K562 (cell line): Measurements from ENCODE around the gene SPIB. TPM values are rescaled to one million over a fixed set of nuclear protein-coding genes. Genes with fewer than 3 reads are reported as not detected.

Source experiments
- ATAC-seq: fragments of 200-7000 bp; cut with Tn5 transposase; 3 replicates; pipeline ENCODE4 v1.9.1; 2020; ENCODE audit warnings: moderate library complexity
- BruUV-seq: library from RNA; stranded (reverse); fragments of 400-500 nt; replicated peaks from 2 replicates; lab custom pipeline; 2021; lab: Mats Ljungman, UMichigan
- CTCF ChIA-PET: fragments of 300-600 bp; formaldehyde crosslinking; extraction: SDS; loops from one replicate; lab custom pipeline; 2021; ENCODE audit warnings: low intra/inter-chr PET ratio; lab: Yijun Ruan, JAX
- POLR2A ChIA-PET: fragments of 300-600, 350-650 bp; sonication (Branson Sonifier 250); formaldehyde crosslinking; extraction: SDS; loops from one replicate; lab custom pipeline; 2021; ENCODE audit warnings: antibody characterized with exemption, inconsistent platforms; lab: Yijun Ruan, JAX
- DNase-seq, 4 experiments: peaks; one replicate each; pipeline versions ENCODE4 v3.0.0 to v3.0.0-alpha.2; 2011 to 2018; ENCODE audit warnings: low spot score in 3 of 4, mixed read lengths in 3 of 4; ENCODE audit errors: extremely low read depth in 1 of 4
- FAIRE-seq: peaks from 2 replicates; lab custom pipeline; 2011; peaks lifted over from hg19 to GRCh38; lab: Jason Lieb, UNC
- H2AFZ ChIP-seq: 2 replicates; pipeline ENCODE4 v1.6.0; 2011; ENCODE audit warnings: low read depth, low read length, control low read depth, inconsistent platforms
- H3K27ac ChIP-seq: fragments of 200-600 bp; 3 replicates; pipeline ENCODE4 v1.8.0; 2011; ENCODE audit warnings: low read depth, mild to moderate bottlenecking, control low read depth, inconsistent platforms, low read length, moderate library complexity, mixed read lengths; ENCODE audit errors: extremely low read depth
- H3K27me3 ChIP-seq, 2 experiments: fragments of 300-600 bp in 1 of 2; 2 replicates in 1 of 2; 3 replicates in 1 of 2; pipeline versions ENCODE4 v1.6.0 to v1.8.0; 2011; ENCODE audit warnings: inconsistent platforms in 2 of 2, low read length in 2 of 2, mild to moderate bottlenecking in 1 of 2, mixed read lengths in 1 of 2, moderate library complexity in 1 of 2; ENCODE audit not compliant: control insufficient read depth in 2 of 2, insufficient read depth in 2 of 2
- H3K36me3 ChIP-seq: fragments of 300-600 bp; 3 replicates; pipeline ENCODE4 v1.8.0; 2011; ENCODE audit warnings: mild to moderate bottlenecking, low read length, inconsistent platforms; ENCODE audit not compliant: control insufficient read depth, insufficient read depth
- H3K4me1 ChIP-seq, 2 experiments: fragments of 200-600 bp in 1 of 2; replicated peaks in 1 of 2; 2 replicates in 1 of 2; 3 replicates in 1 of 2; pipeline versions ENCODE4 v1.5.1 to v1.8.0; 2011; ENCODE audit warnings: inconsistent platforms in 2 of 2, low read length in 2 of 2, mild to moderate bottlenecking in 1 of 2, mixed read lengths in 1 of 2, moderate library complexity in 1 of 2; ENCODE audit not compliant: control insufficient read depth in 2 of 2, insufficient read depth in 2 of 2
- H3K4me2 ChIP-seq: 2 replicates; pipeline ENCODE4 v1.6.1; 2011; ENCODE audit warnings: low read length, control low read depth, inconsistent platforms, mixed read lengths; ENCODE audit not compliant: insufficient read depth
- H3K4me3 ChIP-seq: fragments of 200-600 bp; sonication (generic), shearing (Covaris generic); 2 replicates; pipeline ENCODE4 v1.5.1; 2016; ENCODE audit warnings: control low read depth, inconsistent platforms
- H3K79me2 ChIP-seq: fragments of 200-600 bp; 3 replicates; pipeline ENCODE4 v1.8.0; 2011; ENCODE audit warnings: low read length, inconsistent platforms; ENCODE audit not compliant: control insufficient read depth, insufficient read depth
- H3K9ac ChIP-seq, 2 experiments: 2 replicates each; pipeline versions ENCODE4 v1.6.0 to v1.6.1; 2011; ENCODE audit warnings: low read depth in 2 of 2, low read length in 2 of 2, control low read depth in 1 of 2, inconsistent platforms in 1 of 2, mild to moderate bottlenecking in 1 of 2, mixed read lengths in 1 of 2; ENCODE audit not compliant: insufficient read depth in 1 of 2
- H3K9me1 ChIP-seq: one replicate; pipeline ENCODE4 v1.6.0; 2011; ENCODE audit warnings: inconsistent platforms, mild to moderate bottlenecking, low read length, moderate library complexity; ENCODE audit not compliant: control insufficient read depth, insufficient read depth
- H3K9me3 ChIP-seq: replicated peaks from 2 replicates; pipeline ENCODE4 v1.5.1; 2011; ENCODE audit warnings: low read depth, low read length, inconsistent platforms; ENCODE audit not compliant: control insufficient read depth, insufficient read depth
- H4K20me1 ChIP-seq: replicated peaks from 2 replicates; pipeline ENCODE4 v1.6.1; 2011; ENCODE audit warnings: low read length, inconsistent platforms, mixed read lengths; ENCODE audit not compliant: control insufficient read depth, insufficient read depth
- EHMT2 ChIP-seq: fragments of 450-650 bp; IDR thresholded peaks from 2 replicates; pipeline ENCODE4 v1.6.1; 2018; ENCODE audit warnings: antibody characterized with exemption
- ELF2 ChIP-seq: fragments of 250-450 bp; sonication (Bioruptor Pico); IDR thresholded peaks from 2 replicates; pipeline ENCODE4 v1.5.0; 2021; ENCODE audit warnings: mild to moderate bottlenecking
- MCM5 ChIP-seq: fragments of 450-650 bp; IDR thresholded peaks from 2 replicates; pipeline ENCODE4 v1.6.1; 2016; ENCODE audit warnings: low read depth
- PHF21A ChIP-seq: fragments of 450-650 bp; IDR thresholded peaks from 2 replicates; pipeline ENCODE4 v1.6.1; 2017; ENCODE audit warnings: low read depth, borderline replicate concordance
- PURB ChIP-seq: sonication (generic); formaldehyde crosslinking; IDR thresholded peaks from 2 replicates; pipeline ENCODE4 v1.9.0; 2021; ENCODE audit warnings: low read depth, mild to moderate bottlenecking, missing genetic modification reagents
- RB1 ChIP-seq: fragments of 450-650 bp; IDR thresholded peaks from 2 replicates; pipeline ENCODE4 v1.6.1; 2017; ENCODE audit warnings: low read depth, mild to moderate bottlenecking
- RFX7 ChIP-seq: fragments of 250-450 bp; sonication (Bioruptor Pico); IDR thresholded peaks from 2 replicates; pipeline ENCODE4 v1.5.1; 2021; ENCODE audit warnings: mild to moderate bottlenecking
- TEAD1 ChIP-seq, 2 experiments: fragments of 450-650 bp in 1 of 2; sonication (generic) in 1 of 2; formaldehyde crosslinking; IDR thresholded peaks; 2 replicates each; pipeline versions ENCODE4 v1.4.0 to v1.8.0; 2020 to 2022; ENCODE audit warnings: mild to moderate bottlenecking in 2 of 2, missing genetic modification reagents in 1 of 2
- ZNF507 ChIP-seq: conservative IDR thresholded peaks from 2 replicates; pipeline ENCODE4 v1.6.1; 2017; ENCODE audit warnings: missing genetic modification characterization, missing compliant biosample characterization
- WGBS: fragments of 100-300 bp; shearing (Covaris generic); methylation state at CpG from one replicate; pipeline ENCODE4 v1.1.6; 2016; ENCODE audit warnings: low coverage, mixed read lengths; ENCODE audit not compliant: insufficient coverage; ENCODE audit errors: missing lambda C conversion rate; 5-methylcytosine and 5-hydroxymethylcytosine counted together
- in situ Hi-C: fragments of 300-500 bp; cut with MboI; formaldehyde crosslinking; loops from 4 replicates; pipeline ENCODE4 v1.15.0; 2018; ENCODE audit warnings: inconsistent platforms, mixed read lengths
- intact Hi-C: fragments of 100-400 bp; cut with micrococcal nuclease; formaldehyde crosslinking; loops from 2 replicates; pipeline ENCODE4 v1.14.2; 2022
- polyA plus RNA-seq, 8 experiments: library from polyadenylated mRNA; depleted of rRNA in 4 of 8; stranded (reverse) in 5 of 8; unstranded in 3 of 8; fragments of >200 nt; fragmentation: Nextera tagmentation in 2 of 8; fragmentation: Illumina TruSeq in 1 of 8; extraction: Ambion mirVana in 2 of 8; extraction: Trizol in 1 of 8; gene quantifications; 2 replicates each; pipeline versions ENCODE4 v1.2.1 to v1.2.3, GENCODE V29; 2011 to 2014; ENCODE audit warnings: inconsistent platforms in 1 of 8, missing spikeins in 1 of 8
- total RNA-seq, 7 experiments: library from RNA; depleted of rRNA in 6 of 7; stranded (reverse); fragments of >200 nt in 6 of 7; fragmentation: Illumina TruSeq in 2 of 7; extraction: Trizol in 2 of 7; gene quantifications; 2 replicates each; pipeline versions ENCODE4 v1.2.1 to v1.2.3, GENCODE V29; 2011 to 2021; ENCODE audit warnings: low replicate concordance in 1 of 7
- TF ChIP-seq, protein P1 (sequence below): fragments of 150-350 bp; conservative IDR thresholded peaks from 2 replicates; pipeline ENCODE4 v1.6.1; 2014; ENCODE audit warnings: low read length
- TF ChIP-seq, protein P2 (sequence below): fragments of 450-650 bp; IDR thresholded peaks from 2 replicates; pipeline ENCODE4 v1.6.1; 2016; ENCODE audit warnings: antibody characterized with exemption
- TF ChIP-seq, protein P3 (sequence below): fragments of 250-450 bp; sonication (Bioruptor Pico); IDR thresholded peaks from 2 replicates; pipeline ENCODE4 v1.8.0; 2021; ENCODE audit warnings: borderline replicate concordance, mild to moderate bottlenecking, moderate library complexity; ENCODE audit not compliant: poor library complexity, severe bottlenecking

Gene SPIB
- total and polyA plus RNA-seq, 9 of the 15 experiments (the other 6 are each of a cell fraction or from before 2014, with no cell fraction given) = 0.06 to 1.0 (median 0.43) TPM; not detected in 1

DNA sequence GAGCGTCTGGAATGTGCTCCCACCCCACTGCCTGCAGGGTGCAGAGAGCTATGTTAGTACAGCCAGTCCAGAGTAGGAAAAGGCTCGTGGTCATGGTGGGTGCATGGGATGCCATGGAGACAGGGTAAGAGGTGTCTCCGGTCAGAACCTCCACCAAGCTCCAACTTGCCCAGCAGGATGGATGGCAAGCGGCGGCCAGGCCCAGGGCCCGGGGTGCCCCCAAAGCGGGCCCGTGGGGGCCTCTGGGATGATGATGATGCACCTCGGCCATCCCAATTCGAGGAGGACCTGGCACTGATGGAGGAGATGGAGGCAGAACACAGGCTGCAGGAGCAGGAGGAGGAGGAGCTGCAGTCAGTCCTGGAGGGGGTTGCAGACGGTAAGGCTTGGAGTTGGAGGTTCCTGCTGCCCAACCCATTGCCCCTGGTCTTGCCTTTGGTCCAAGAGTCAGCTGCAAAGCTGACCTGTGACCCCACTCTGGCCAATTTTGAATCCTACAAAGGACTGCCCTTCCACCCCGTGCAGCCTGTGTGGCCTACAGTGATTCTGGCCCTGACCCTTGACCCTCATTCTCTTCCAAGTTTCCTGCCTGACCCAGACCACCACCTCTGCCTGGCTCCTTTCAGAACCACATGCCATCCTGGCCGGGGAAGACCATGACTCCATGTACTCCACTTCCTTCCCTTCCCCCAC is 19.9 kb upstream of the SPIB start:
- H4K20me1 ChIP-seq = 0 out of 2 replicates have a peak, but pooled peaks cover 4% of the 10 kb centered on the region
- H3K9me3 ChIP-seq = no peaks in the 10 kb centered on the region
- H3K4me1 ChIP-seq = peaks cover 0 to 17% of the 10 kb centered on the region in 2 experiments; a peak in 2 of 5 replicates
- DNase-seq (no peak), FAIRE-seq (no peak), ATAC-seq (no peak)
- H3K9ac ChIP-seq = 0 out of 4 replicates have a peak overlapping the region, but pooled peaks of 1 of the 2 experiments have one; percentile 26
- ChIA-PET POLR2A (interaction anchor here (0.6 to 1.0 kb wide), 5 partner anchors 15 to 235 kb away, joined by 3 to 4 read pairs (median 3); partner anchors contain the start of gene POLD1), CTCF (no interaction called here)
- in situ Hi-C loops (no loop called here), intact Hi-C loops (no loop called here)
- no peak overlapping the region for H3K27ac ChIP-seq
- no peaks in the 10 kb centered on the region for H3K27me3 ChIP-seq
- no peak overlapping the region for H3K4me3 ChIP-seq
- H3K36me3 ChIP-seq = peaks cover 63% of the 10 kb centered on the region
- TF ChIP-seq ELF2 (CRISPR knock-in tag) (no peak), MCM5 (no peak), RB1 (no peak), RFX7 (CRISPR knock-in tag) (no peak), PURB (CRISPR knock-in tag) (no peak), TEAD1 (CRISPR knock-in tag; IDR thresholded peaks at IDR 0.05) (no peak), EHMT2 (no peak), ZNF507 (tag) (no peak), PHF21A (no peak)
- TF ChIP-seq, protein P1, sequence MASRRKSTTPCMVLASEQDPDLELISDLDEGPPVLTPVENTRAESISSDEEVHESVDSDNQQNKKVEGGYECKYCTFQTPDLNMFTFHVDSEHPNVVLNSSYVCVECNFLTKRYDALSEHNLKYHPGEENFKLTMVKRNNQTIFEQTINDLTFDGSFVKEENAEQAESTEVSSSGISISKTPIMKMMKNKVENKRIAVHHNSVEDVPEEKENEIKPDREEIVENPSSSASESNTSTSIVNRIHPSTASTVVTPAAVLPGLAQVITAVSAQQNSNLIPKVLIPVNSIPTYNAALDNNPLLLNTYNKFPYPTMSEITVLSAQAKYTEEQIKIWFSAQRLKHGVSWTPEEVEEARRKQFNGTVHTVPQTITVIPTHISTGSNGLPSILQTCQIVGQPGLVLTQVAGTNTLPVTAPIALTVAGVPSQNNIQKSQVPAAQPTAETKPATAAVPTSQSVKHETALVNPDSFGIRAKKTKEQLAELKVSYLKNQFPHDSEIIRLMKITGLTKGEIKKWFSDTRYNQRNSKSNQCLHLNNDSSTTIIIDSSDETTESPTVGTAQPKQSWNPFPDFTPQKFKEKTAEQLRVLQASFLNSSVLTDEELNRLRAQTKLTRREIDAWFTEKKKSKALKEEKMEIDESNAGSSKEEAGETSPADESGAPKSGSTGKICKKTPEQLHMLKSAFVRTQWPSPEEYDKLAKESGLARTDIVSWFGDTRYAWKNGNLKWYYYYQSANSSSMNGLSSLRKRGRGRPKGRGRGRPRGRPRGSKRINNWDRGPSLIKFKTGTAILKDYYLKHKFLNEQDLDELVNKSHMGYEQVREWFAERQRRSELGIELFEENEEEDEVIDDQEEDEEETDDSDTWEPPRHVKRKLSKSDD = no peak
- TF ChIP-seq, protein P2, sequence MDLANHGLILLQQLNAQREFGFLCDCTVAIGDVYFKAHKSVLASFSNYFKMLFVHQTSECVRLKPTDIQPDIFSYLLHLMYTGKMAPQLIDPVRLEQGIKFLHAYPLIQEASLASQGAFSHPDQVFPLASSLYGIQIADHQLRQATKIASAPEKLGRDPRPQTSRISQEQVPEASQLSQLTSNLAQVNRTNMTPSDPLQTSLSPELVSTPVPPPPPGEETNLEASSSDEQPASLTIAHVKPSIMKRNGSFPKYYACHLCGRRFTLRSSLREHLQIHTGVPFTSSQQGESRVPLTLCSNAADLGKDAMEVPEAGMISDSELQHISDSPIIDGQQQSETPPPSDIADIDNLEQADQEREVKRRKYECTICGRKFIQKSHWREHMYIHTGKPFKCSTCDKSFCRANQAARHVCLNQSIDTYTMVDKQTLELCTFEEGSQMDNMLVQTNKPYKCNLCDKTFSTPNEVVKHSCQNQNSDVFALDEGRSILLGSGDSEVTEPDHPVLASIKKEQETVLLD = no peak
- TF ChIP-seq, protein P3, sequence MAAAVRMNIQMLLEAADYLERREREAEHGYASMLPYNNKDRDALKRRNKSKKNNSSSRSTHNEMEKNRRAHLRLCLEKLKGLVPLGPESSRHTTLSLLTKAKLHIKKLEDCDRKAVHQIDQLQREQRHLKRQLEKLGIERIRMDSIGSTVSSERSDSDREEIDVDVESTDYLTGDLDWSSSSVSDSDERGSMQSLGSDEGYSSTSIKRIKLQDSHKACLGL (CRISPR knock-in tag) = no peak
- H2AFZ ChIP-seq = no peak overlapping the region
- H3K4me2 ChIP-seq = no peak overlapping the region
- H3K79me2 ChIP-seq = peaks cover 33% of the 10 kb centered on the region
- no TSS peak for BruUV-seq
- no peaks in the 10 kb centered on the region for H3K9me1 ChIP-seq
- WGBS = 87% methylated on average over 13 of the region's 13 CpGs
